ENCODE measurements around the gene TDG.

GRCh38 chr12:104025771-104026170, 60.1 kb downstream of the TDG start:
- TF ChIP-seq CTCF (optimal IDR thresholded peaks at IDR 0.05 in 1 of 3, IDR thresholded peaks at IDR 0.05 in 1 of 3, conservative IDR thresholded peaks at IDR 0.05 in 1 of 3; ENCODE audit: extremely low read depth in 1 of 3, insufficient read depth in 2 of 3, low read length in 3 of 3) = no peak
- no peak for TF ChIP-seq EZH2 (IDR thresholded peaks at IDR 0.05; ENCODE audit: low read length)

Measured in keratinocyte (primary cell).